Thoracic aorta (tissue), 2 donors: ENCODE measurements around the gene ELAVL4. TPM values are rescaled to one million over a fixed set of nuclear protein-coding genes. Genes with fewer than 3 reads are reported as not detected.

Experiments used
- ATAC-seq: fragments of 150-250 bp; one replicate; pipeline ENCODE4 v1.8.0; 2017; ENCODE audit warnings: low read depth; ENCODE audit not compliant: insufficient number of reproducible peaks, low FRiP score
- DNase-seq: peaks from one replicate; pipeline ENCODE4 v3.0.0-alpha.2; 2020; ENCODE audit warnings: low spot score
- H3K27ac ChIP-seq, 2 donors: fragments of 200-600 bp; sonication (generic); 1 replicate in 1 of 2; 2 replicates in 1 of 2; pipeline ENCODE4 v1.5.1; 2016; ENCODE audit warnings: mild to moderate bottlenecking in 2 of 2, moderate library complexity in 2 of 2
- H3K27me3 ChIP-seq: fragments of 200-600 bp; sonication (generic); replicated peaks from 2 replicates; pipeline ENCODE4 v1.6.0; 2016; ENCODE audit warnings: mild to moderate bottlenecking; ENCODE audit not compliant: insufficient read depth
- H3K36me3 ChIP-seq: fragments of 200-600 bp; sonication (generic); one replicate; pipeline ENCODE4 v1.5.1; 2016
- H3K4me1 ChIP-seq, 2 donors: fragments of 200-600 bp; sonication (generic); 1 replicate in 1 of 2; 2 replicates in 1 of 2; pipeline versions ENCODE4 v1.5.1 to v1.6.0; 2016; ENCODE audit warnings: low read depth in 2 of 2, mild to moderate bottlenecking in 1 of 2; ENCODE audit not compliant: control insufficient read depth in 1 of 2
- H3K4me3 ChIP-seq: fragments of 200-600 bp; sonication (generic); 2 replicates; pipeline ENCODE4 v1.5.1; 2016; ENCODE audit warnings: mild to moderate bottlenecking
- H3K9me3 ChIP-seq: fragments of 200-600 bp; sonication (generic); 2 replicates; pipeline ENCODE4 v1.5.1; 2016
- CTCF ChIP-seq: fragments of 200-600 bp; sonication (generic); IDR thresholded peaks from one replicate; pipeline ENCODE4 v1.5.1; 2019; ENCODE audit warnings: antibody characterized with exemption
- total RNA-seq, 2 donors: library from RNA; depleted of rRNA; stranded (reverse); fragments of >200 nt; gene quantifications; one replicate each; pipeline versions ENCODE4 v1.1.0 to v1.2.3, GENCODE V29; 2016

Gene ELAVL4
- total RNA-seq, 2 donors from 2014 or later, result 0.42 TPM; not detected in 1

- Histone ChIP-seq H3K36me3 (no peaks in the 10 kb centered on the region), H3K4me3 (no peak overlapping the region), H3K9me3 (no peaks in the 10 kb centered on the region), H3K4me1 (no peaks in the 10 kb centered on the region), H3K27me3 (no peaks in the 10 kb centered on the region), H3K27ac (no peak overlapping the region)
- DNase-seq, result no peak
- no peak for TF ChIP-seq CTCF
- ATAC-seq, result no peak
Observed at GRCh38 chr1:50097791-50098190, 10.9 kb upstream of the ELAVL4 start.

- no peaks in the 10 kb centered on the region for H3K4me1 ChIP-seq
- H3K4me3 ChIP-seq, result no peak overlapping the region
- no peak overlapping the region for H3K27ac ChIP-seq
- no peaks in the 10 kb centered on the region for H3K9me3 ChIP-seq
- no peaks in the 10 kb centered on the region for H3K36me3 ChIP-seq
- TF ChIP-seq CTCF, result no peak
- ATAC-seq, result no peak
- DNase-seq, result no peak
- H3K27me3 ChIP-seq, result no peaks in the 10 kb centered on the region
Observed at GRCh38 chr1:50098591-50099021, 10.1 kb upstream of the ELAVL4 start.

- Histone ChIP-seq H3K9me3 (no peaks in the 10 kb centered on the region), H3K4me3 (no peak overlapping the region), H3K27me3 (no peaks in the 10 kb centered on the region), H3K4me1 (no peaks in the 10 kb centered on the region), H3K36me3 (no peaks in the 10 kb centered on the region), H3K27ac (no peak overlapping the region)
- no peak for TF ChIP-seq CTCF
- DNase-seq, result no peak
- no peak for ATAC-seq
Observed at GRCh38 chr1:50099654-50100053, 9.1 kb upstream of the ELAVL4 start.

GRCh38 chr1:50103615-50104081 lies 5.1 kb upstream of the ELAVL4 start:
- no peak for DNase-seq
- no peak for ATAC-seq
- H3K4me3 ChIP-seq, result no peak overlapping the region
- no peaks in the 10 kb centered on the region for H3K36me3 ChIP-seq
- no peaks in the 10 kb centered on the region for H3K27me3 ChIP-seq
- no peaks in the 10 kb centered on the region for H3K9me3 ChIP-seq
- TF ChIP-seq CTCF, result no peak
- no peak overlapping the region for H3K27ac ChIP-seq
- no peaks in the 10 kb centered on the region for H3K4me1 ChIP-seq

GRCh38 chr1:50105433-50105832 lies 3.3 kb upstream of the ELAVL4 start:
- Histone ChIP-seq H3K27ac (no peak overlapping the region), H3K27me3 (no peaks in the 10 kb centered on the region), H3K4me3 (no peak overlapping the region), H3K4me1 (no peaks in the 10 kb centered on the region), H3K36me3 (no peaks in the 10 kb centered on the region), H3K9me3 (no peaks in the 10 kb centered on the region)
- TF ChIP-seq CTCF, result no peak
- DNase-seq (no peak), ATAC-seq (no peak)
